ENCODE data around the gene FLT4.

Gene FLT4

GRCh38 chr5:180646963-180647305 lies 2.5 kb downstream of the FLT4 start:
- Histone ChIP-seq H3K4me2 (ENCODE audit: low read length) (no peak overlapping the region), H3K27ac (ENCODE audit: low read depth, low read length) (no peak overlapping the region), H3K79me2 (ENCODE audit: control insufficient read depth, low read length) (no peaks in the 10 kb centered on the region), H4K20me1 (ENCODE audit: control insufficient read depth, insufficient read depth, low read depth, low read length) (no peaks in the 10 kb centered on the region), H3K4me3 (ENCODE audit: low read length) (no peak overlapping the region), H3F3A (ENCODE audit: control insufficient read depth, insufficient read depth) (no peaks in the 10 kb centered on the region), H3K27me3 (ENCODE audit: control insufficient read depth, low read length) (no peaks in the 10 kb centered on the region), H3K9me3 (ENCODE audit: control insufficient read depth, insufficient read depth, low read length) (no peaks in the 10 kb centered on the region), H3K36me3 (ENCODE audit: control insufficient read depth, low read length) (no peaks in the 10 kb centered on the region), H3K9me2 (replicated peaks; ENCODE audit: control insufficient read depth, low read length) (no peaks in the 10 kb centered on the region), H3K4me1 (ENCODE audit: control insufficient read depth, low read length) (no peaks in the 10 kb centered on the region)
- TF ChIP-seq EZH2phosphoT487 (IDR thresholded peaks at IDR 0.05; ENCODE audit: borderline replicate concordance, low read length) (no peak), CTCF (IDR thresholded peaks at IDR 0.05; ENCODE audit: low read depth, low read length, poor library complexity, severe bottlenecking) (no peak)

GRCh38 chr5:180646289-180646962 lies 3.0 kb downstream of the FLT4 start:
- Histone ChIP-seq H3K9me3 (ENCODE audit: control insufficient read depth, insufficient read depth, low read length) (no peaks in the 10 kb centered on the region), H3K4me3 (ENCODE audit: low read length) (no peak overlapping the region), H3K4me1 (ENCODE audit: control insufficient read depth, low read length) (no peaks in the 10 kb centered on the region), H3K27me3 (ENCODE audit: control insufficient read depth, low read length) (no peaks in the 10 kb centered on the region), H3K27ac (ENCODE audit: low read depth, low read length) (no peak overlapping the region), H3K4me2 (ENCODE audit: low read length) (no peak overlapping the region), H3K79me2 (ENCODE audit: control insufficient read depth, low read length) (no peaks in the 10 kb centered on the region), H3K9me2 (replicated peaks; ENCODE audit: control insufficient read depth, low read length) (no peaks in the 10 kb centered on the region), H4K20me1 (ENCODE audit: control insufficient read depth, insufficient read depth, low read depth, low read length) (no peaks in the 10 kb centered on the region), H3F3A (ENCODE audit: control insufficient read depth, insufficient read depth) (no peaks in the 10 kb centered on the region), H3K36me3 (ENCODE audit: control insufficient read depth, low read length) (no peaks in the 10 kb centered on the region)
- TF ChIP-seq CTCF (IDR thresholded peaks at IDR 0.05; ENCODE audit: low read depth, low read length, poor library complexity, severe bottlenecking) = no peak
- TF ChIP-seq EZH2phosphoT487 (IDR thresholded peaks at IDR 0.05; ENCODE audit: borderline replicate concordance, low read length) = no peak

GRCh38 chr5:180645274-180646204 lies 3.9 kb downstream of the FLT4 start:
- no peak for TF ChIP-seq CTCF (IDR thresholded peaks at IDR 0.05; ENCODE audit: low read depth, low read length, poor library complexity, severe bottlenecking)
- no peak for TF ChIP-seq EZH2phosphoT487 (IDR thresholded peaks at IDR 0.05; ENCODE audit: borderline replicate concordance, low read length)
- no peak overlapping the region for H3K4me2 ChIP-seq (ENCODE audit: low read length)
- no peaks in the 10 kb centered on the region for H3K9me3 ChIP-seq (ENCODE audit: control insufficient read depth, insufficient read depth, low read length)
- H3K4me1 ChIP-seq (ENCODE audit: control insufficient read depth, low read length) = no peaks in the 10 kb centered on the region
- H3K36me3 ChIP-seq (ENCODE audit: control insufficient read depth, low read length) = no peaks in the 10 kb centered on the region
- no peaks in the 10 kb centered on the region for H3K79me2 ChIP-seq (ENCODE audit: control insufficient read depth, low read length)
- H3K4me3 ChIP-seq (ENCODE audit: low read length) = no peak overlapping the region
- no peak overlapping the region for H3K27ac ChIP-seq (ENCODE audit: low read depth, low read length)
- no peaks in the 10 kb centered on the region for H3K9me2 ChIP-seq (replicated peaks; ENCODE audit: control insufficient read depth, low read length)
- H3F3A ChIP-seq (ENCODE audit: control insufficient read depth, insufficient read depth) = no peaks in the 10 kb centered on the region
- H4K20me1 ChIP-seq (ENCODE audit: control insufficient read depth, insufficient read depth, low read depth, low read length) = no peaks in the 10 kb centered on the region
- H3K27me3 ChIP-seq (ENCODE audit: control insufficient read depth, low read length) = no peaks in the 10 kb centered on the region

Measured in DOHH2 (cell line).